Measurements from ENCODE around the gene ZNF579. TPM values are rescaled to one million over a fixed set of nuclear protein-coding genes. Genes with fewer than 3 reads are reported as not detected.

ZNF579 gene, protein sequence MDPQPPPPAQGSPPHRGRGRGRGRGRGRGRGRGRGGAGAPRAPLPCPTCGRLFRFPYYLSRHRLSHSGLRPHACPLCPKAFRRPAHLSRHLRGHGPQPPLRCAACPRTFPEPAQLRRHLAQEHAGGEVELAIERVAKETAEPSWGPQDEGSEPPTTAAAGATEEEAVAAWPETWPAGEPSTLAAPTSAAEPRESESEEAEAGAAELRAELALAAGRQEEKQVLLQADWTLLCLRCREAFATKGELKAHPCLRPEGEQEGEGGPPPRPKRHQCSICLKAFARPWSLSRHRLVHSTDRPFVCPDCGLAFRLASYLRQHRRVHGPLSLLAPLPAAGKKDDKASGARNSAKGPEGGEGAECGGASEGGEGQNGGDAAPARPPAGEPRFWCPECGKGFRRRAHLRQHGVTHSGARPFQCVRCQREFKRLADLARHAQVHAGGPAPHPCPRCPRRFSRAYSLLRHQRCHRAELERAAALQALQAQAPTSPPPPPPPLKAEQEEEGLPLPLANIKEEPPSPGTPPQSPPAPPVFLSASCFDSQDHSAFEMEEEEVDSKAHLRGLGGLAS
- total RNA-seq (2014; rRNA removed; shearing (Covaris generic)), result 2.5 and 4.6 TPM in 2 replicates

DNA sequence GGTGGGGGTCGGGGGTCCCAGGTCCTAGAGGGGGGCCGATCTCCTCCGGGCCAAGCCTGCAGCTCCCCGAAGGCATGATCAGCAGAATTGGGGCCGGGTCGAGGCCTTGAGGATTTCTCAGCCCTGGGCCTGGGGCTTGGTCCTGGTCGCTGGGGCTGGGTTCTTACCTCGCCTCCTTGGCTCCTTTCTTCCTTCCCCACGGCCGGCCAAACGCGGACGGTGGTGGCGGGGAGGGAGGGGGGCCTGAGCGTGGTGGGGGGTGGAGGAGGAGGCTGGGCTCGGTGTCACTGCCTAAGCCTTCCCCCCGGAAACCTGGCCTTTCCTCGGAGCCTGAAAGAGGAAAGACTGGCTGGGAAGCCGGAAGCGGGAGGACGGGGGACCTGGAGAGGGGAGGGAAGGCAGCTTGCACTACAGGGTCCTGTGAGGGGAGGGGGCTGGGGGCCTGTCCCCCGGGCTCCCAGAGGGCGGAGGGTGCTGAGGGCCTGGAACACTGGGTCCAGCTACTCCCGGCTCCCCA, at the start of gene ZNF579:
ZNF579 (minus strand) TSS at position 221 of the 517 bp plus-strand sequence. CDS start 1,209 bp downstream, outside the sequence.
- DNase-seq (ENCODE audit: low spot score), result peak; percentile 93

DNA sequence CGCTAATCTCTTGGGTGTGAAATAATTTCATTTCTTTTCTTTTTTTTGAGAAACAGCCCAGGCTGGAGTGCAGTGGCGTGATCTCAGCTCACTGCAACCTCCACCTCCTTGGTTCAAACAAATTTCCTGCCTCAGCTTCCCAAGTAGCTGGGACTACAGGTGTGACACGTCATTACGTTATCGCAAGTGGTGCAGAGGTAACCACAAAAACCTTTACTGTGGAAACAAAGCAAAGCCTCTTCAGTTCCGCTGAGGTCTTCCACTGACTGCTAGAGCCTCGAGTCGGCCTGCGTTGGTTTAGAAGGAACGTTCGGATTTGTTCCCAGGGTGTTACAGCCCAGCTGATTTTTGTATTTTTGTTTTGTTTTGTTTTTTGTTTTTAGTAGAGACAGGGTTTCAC, 45.7 kb upstream of the ZNF579 start:
- DNase-seq (ENCODE audit: low spot score), result no peak

DNA sequence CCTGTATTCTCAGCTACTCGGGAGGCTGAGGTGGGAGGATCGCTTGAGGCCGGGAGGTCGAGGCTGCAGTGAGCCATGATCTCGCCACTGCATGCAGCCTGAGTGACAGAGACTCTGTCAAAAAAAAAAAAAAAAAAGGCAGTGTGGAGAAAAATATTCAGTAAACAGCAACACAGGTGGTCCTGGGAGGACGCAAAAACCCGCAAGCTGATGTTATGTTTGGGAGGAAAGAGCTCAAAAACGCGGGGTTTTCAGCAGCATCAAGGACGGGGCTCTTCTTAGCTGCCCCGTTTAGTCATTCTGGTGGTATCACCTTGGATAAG, 44.3 kb upstream of the ZNF579 start:
- DNase-seq (ENCODE audit: low spot score), result no peak

DNA sequence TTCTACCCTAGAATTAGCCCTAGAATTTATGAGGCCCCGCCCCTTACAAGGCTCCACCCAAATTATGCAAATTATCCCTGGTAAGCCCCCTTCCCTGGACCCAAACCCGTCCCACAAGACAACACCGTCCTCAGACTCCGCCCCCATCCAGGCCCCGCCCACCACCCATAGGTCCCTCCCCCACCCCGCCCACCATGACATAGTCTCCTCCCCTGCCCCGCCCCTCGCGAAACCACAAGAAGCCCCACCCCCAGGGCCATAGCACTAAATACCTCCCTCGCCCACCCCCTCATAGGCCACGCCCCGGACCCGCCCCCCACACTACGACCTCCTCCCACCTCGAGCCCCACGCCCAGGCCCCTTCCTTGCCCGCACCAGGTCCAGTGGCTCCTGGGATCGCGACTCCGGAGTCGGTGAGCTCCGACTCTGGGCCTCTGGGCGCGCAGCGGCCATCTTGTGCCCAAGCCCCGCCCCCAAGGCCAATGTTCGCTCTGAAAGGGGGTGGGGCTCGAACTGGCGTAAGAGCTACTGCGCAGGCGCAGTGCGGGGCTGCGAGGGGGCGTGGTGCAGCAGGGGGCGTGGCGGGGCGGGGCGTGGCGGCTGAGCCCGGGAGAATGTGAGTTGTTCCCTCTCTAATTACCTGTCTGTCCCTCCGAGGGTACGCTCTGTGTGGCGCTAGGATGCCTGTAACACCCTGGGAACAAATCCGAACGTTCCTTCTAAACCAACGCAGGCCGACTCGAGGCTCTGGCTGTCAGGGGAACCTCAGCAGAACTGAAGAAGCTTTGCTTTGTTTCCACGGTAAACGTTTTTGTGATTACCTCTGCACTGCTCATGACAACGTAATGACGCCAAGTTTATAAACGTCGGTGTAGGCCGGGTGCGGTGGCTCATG, 43.7 kb upstream of the ZNF579 start, which contains the start of gene ZNF784:
ZNF784 (minus strand) TSS at position 458 of the 895 bp plus-strand sequence; CDS start at position 453, 5 bp downstream.
- DNase-seq (ENCODE audit: low spot score), result peak; percentile 95

DNA sequence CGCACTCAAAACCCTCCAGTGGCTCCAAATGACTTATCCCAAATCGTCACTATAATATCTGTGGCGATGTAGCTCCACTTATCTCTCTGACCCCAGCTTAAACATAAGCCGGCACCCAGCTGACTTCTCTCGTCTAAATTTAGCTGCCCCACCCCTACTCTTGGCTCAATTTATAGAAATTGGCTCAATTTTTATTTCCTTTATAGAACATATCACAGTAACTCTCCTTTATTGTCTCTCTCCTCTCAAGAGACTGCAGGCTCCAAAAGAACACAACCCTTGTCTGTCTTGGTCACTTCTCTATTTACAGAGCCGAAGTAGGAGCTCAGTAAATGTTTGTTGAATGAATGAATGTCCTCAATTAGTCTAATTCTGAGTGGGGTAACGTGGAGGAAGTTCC, 42.9 kb upstream of the ZNF579 start:
- no peak for DNase-seq (ENCODE audit: low spot score)

DNA sequence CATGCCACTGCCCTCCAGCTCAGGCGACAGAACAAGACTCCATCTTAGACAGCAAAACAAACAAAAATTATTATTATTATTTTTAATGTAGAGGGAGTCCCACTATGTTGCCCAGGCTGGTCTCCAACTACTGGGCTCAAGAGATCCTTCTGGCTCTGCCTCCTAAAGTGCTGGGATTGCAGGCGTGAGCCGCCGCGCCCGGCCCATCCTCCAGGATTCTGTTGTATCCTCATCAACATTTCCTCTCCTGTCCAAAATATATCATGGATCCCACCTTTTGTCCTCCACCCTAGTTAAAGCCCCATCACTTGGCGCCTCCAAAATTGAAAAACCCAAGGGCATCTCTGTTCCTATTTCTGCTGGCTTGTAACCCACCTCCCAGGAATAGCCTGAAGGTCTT, 42.5 kb upstream of the ZNF579 start:
- DNase-seq (ENCODE audit: low spot score), result no peak

DNA sequence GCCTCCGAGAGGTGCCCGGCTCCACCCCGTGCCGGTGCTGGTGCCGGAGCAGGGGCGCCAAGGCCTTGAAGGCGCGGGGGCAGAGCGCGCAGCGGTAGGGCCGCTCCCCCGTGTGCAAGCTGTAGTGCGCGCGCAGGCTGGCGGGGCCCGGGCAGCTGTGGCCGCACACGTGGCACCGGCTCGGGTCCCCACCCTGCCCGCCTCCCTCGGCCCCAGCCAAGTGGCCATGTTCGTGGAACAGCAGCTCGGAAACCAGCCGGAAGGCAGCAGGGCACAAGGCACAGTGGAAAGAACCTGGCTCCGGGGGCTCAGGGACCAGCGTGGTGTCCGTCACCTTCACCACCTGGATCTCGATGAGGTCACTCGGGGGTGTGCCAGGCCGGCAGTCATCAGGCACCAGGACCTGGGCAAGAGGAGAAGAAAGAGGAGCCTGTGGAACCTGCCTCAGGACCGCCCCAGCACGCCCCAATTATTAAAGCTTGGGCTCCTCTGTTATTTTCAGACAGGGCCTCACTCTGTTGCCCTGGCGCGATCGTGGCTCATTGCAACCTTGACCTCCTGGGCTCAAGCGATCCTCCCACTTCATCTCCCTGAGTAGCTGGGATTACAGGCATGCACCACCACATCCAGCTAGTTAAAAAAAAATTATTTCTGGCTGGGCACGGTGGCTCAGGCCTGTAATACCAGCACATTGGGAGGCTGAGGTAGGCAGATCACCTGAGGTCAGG, 41.8 kb upstream of the ZNF579 start:
- no peak for DNase-seq (ENCODE audit: low spot score)

DNA sequence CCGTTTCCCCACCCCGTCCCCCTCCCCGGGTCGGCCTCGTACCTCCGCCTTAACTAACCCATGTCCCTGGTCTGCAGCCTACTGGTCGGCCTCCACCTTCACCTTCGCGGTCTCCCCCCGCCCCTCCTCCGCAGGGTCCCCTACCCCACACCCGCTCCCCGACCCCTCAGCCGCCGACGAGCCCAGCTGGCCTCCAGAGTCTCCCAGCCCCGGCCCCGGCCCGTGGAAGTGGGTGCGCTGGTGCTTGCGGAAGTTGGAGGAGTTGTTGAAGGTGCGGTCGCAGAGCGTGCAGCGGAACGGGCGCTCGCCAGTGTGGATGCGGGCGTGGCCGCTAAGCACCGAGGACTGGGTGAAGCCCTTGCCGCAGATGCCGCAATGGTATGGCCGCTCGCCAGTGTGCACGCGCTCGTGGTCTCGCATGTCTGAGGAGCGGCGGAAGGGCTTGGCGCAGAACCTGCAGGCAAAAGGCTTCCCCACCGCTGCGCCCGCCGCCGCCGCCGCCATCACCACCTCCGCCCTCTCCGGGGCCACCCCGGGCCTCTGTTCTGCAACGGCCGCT, 41.1 kb upstream of the ZNF579 start:
- no peak for DNase-seq (ENCODE audit: low spot score)

DNA sequence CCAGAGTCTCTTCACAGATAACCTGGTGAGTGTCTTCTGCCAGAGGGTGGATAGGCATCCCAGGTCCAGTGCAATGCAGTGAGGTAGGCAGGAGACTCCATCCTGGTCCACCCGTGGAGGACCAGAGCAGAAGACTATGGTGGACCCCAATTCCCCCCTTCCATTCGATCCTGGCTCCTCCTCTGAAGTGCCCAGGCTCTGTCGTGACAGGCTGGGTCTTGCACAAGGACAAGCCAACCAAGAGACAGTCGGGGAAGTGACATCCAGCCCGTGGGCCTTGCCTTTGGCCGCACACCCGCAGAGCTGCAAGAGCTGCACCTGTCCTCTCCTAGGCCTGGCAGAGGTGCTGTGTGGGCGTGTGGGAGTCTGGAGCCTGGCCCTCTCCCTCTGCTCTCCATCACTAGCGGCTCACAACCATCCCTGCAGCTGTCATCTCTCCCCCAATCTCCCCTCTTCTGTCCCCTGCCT, 40.6 kb upstream of the ZNF579 start:
- no peak for DNase-seq (ENCODE audit: low spot score)

DNA sequence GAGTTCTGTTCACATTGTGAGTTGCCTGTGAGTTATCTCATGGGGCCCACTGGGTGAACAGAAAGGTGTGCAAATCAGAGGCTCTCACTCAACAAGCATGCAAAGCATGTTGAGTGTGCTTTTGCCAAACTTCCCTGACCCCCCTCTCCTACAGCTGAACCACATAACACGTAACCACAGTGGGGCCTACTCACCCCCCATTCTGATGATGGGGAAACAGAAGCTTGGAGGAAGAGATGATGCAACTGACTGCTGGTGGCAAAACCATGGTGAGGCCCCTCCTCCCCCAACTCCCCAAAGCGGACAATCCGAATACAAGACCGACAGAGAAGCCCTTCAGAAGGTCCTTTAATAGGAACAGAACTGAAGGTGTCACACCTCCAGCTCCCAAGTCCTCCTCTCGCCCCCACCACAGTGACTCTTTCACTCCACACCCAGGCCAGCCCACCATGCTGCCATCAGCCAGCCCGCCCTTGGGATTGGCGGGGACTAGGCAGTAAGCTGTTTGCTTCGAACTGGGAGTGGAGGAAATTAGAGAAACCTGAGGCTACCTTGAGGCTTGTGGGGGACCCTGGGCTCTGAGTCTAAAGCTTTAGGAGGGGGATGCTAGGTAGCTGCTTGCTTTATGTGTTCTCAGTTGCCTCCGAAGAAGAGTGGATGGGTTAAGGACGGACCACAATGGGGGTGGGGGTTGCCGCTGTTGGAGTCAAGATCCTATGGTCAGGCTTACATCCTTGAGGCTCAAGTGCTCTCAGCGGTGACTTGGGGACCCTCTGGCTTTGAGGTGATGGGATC, 40.0 kb upstream of the ZNF579 start:
- DNase-seq (ENCODE audit: low spot score), result no peak

DNA sequence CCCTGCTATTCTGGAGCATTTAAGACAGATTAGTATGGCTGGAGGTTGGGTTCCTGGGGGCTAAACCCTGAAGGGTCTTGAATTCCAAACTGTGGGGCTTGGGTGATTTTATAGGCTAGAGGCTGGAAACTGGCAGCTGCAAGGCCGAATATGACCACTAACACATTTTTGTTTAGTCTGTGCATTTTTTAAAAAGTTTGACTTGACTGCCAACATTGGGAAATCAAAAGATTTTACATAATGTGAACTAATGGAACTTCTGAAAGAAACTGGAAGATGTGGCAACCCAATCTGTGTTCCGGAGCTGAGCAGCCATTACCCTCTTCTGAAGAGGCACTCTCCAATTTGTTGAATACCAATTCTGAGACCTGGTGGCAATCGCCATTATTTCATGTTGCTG, 38.6 kb upstream of the ZNF579 start:
- DNase-seq (ENCODE audit: low spot score), result no peak

DNA sequence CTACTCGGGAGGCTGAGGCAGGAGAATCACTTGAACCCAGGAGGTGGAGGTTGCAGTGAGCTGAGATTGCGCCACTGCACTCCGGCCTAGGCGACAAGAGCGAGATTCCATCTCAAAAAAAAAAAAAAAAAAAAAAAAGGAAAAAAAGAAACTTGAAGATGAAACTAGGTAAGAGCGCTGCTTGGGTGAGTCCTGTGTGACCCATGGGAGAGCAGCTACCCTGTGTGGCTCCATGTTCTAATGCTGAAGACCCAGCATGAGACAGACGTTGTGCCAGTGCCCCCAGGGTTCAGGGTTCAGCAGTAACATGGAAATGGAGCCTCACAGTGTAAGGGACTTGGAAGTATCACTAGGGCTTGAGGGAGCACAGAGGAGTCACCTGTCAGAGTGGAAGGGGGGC, 37.8 kb upstream of the ZNF579 start:
- DNase-seq (ENCODE audit: low spot score), result no peak

DNA sequence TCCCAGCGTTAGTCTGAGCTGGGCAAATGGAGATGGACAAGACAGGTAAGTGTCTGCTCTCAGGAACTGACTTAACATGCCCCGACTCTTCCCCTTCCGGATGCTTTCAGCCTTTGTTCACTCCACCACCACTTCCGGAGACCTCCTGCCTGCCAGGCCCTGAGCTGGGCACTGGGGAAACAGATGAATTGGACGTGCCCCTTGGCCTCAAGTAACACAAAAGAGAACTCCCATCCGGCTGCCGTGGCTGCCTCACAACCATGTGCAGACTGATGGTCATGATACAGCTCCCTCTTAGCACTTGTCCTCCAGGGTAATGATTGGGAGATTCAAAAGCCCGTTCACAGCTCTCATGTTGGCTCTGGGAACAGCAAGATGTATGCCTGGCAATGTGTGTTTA, 36.8 kb upstream of the ZNF579 start:
- no peak for DNase-seq (ENCODE audit: low spot score)

DNA sequence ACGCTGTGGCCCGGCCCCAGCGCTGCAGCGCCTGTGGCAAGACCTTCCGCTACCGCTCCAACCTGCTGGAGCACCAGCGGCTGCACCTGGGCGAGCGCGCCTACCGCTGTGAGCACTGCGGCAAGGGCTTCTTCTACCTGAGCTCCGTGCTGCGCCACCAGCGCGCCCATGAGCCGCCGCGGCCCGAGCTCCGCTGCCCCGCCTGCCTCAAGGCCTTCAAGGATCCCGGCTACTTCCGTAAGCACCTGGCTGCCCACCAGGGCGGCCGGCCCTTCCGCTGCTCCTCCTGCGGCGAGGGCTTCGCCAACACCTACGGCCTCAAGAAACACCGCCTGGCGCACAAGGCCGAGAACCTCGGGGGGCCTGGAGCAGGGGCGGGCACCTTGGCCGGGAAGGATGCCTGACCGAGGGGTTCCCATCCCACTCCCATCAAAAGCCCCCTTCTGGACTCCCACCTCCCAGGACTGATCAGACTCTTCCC, 35.8 kb upstream of the ZNF579 start:
- DNase-seq (ENCODE audit: low spot score), result no peak

DNA sequence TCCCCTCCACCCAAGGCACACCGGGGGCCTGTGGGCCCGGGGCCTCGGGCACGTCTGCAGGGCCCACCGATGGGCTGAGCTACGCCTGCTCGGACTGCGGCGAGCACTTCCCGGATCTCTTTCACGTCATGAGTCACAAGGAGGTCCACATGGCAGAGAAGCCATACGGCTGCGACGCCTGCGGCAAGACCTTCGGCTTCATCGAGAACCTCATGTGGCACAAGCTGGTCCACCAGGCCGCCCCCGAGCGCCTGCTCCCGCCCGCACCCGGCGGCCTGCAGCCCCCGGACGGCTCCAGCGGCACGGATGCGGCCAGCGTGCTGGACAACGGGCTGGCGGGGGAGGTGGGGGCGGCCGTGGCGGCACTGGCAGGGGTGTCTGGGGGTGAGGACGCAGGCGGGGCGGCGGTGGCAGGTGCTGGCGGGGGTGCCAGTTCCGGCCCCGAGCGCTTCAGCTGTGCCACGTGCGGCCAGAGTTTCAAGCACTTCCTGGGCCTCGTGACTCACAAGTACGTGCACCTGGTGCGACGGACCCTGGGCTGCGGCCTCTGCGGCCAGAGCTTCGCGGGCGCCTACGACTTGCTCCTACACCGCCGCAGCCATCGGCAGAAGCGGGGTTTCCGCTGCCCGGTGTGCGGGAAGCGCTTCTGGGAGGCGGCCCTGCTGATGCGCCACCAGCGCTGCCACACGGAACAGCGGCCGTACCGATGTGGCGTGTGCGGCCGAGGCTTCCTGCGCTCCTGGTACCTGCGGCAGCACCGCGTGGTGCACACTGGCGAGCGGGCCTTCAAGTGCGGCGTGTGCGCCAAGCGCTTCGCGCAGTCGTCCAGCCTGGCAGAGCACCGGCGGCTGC, 35.1 kb upstream of the ZNF579 start:
- DNase-seq (ENCODE audit: low spot score), result no peak

DNA sequence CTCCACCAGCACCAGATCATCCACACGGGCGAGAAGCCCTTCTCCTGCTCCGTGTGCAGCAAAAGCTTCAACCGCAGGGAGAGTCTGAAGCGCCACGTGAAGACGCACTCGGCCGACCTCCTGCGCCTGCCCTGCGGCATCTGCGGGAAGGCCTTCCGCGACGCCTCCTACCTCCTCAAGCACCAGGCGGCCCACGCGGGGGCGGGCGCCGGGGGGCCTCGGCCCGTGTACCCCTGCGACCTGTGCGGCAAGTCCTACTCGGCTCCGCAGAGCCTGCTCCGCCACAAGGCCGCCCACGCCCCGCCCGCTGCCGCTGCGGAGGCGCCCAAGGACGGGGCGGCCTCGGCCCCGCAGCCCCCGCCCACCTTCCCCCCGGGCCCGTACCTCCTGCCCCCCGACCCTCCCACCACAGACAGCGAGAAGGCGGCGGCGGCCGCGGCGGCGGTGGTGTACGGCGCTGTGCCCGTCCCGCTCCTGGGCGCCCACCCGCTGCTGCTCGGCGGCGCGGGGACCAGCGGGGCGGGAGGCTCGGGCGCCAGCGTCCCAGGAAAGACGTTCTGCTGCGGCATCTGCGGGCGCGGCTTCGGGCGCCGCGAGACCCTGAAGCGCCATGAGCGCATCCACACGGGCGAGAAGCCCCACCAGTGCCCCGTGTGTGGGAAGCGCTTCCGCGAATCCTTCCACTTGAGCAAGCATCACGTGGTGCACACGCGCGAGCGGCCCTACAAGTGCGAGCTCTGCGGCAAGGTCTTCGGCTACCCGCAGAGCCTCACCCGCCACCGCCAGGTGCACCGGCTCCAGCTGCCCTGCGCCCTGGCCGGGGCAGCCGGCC, 34.3 kb upstream of the ZNF579 start:
- no peak for DNase-seq (ENCODE audit: low spot score)

DNA sequence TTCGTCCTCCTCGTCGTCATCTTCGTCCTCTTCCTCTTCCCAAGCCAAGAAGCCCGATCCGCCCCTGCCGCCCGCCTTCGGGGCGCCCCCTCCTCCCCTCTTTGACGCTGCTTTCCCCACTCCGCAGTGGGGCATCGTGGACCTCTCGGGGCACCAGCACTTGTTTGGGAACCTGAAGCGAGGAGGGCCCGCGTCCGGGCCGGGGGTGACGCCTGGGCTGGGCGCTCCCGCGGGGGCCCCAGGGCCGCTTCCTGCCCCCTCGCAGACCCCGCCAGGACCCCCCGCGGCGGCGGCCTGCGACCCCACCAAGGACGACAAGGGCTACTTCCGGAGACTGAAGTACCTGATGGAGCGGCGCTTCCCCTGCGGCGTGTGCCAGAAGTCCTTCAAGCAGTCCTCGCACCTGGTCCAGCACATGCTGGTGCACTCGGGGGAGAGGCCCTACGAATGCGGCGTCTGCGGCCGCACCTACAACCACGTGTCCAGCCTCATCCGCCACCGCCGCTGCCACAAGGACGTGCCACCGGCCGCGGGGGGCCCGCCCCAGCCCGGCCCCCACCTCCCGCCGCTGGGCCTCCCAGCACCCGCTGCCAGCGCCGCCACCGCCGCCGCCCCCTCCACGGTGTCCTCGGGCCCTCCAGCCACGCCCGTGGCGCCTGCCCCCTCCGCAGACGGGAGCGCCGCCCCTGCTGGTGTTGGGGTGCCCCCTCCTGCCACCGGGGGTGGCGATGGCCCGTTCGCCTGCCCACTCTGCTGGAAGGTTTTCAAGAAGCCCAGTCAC, 33.5 kb upstream of the ZNF579 start:
- no peak for DNase-seq (ENCODE audit: low spot score)
